ENCODE measurements around the gene SESN3.

Gene SESN3

GRCh38 chr11:95149651-95150364 lies 81.2 kb downstream of the SESN3 start:
- Histone ChIP-seq H2AFZ (ENCODE audit: low read length) (no peak overlapping the region), H3K27ac (ENCODE audit: low read depth, low read length, poor library complexity, severe bottlenecking) (no peak overlapping the region), H3F3A (ENCODE audit: insufficient read depth, low read length) (no peaks in the 10 kb centered on the region), H3K9me3 (ENCODE audit: low read length) (no peaks in the 10 kb centered on the region), H3K4me3 (ENCODE audit: low read depth, low read length, poor library complexity, severe bottlenecking) (no peak overlapping the region), H3K4me2 (ENCODE audit: low read length) (no peak overlapping the region), H4K20me1 (ENCODE audit: insufficient read depth, low read length) (no peaks in the 10 kb centered on the region), H3K4me1 (ENCODE audit: insufficient read depth, low read length, severe bottlenecking) (peaks cover 28% of the 10 kb centered on the region), H3K36me3 (ENCODE audit: insufficient read depth, low read length) (no peaks in the 10 kb centered on the region), H3K9ac (ENCODE audit: low read length) (no peak overlapping the region), H3K27me3 (ENCODE audit: insufficient read depth, low read length) (no peaks in the 10 kb centered on the region; the same call in 1 of the 2 replicates), H3K79me2 (ENCODE audit: insufficient read depth, low read length) (no peaks in the 10 kb centered on the region), H3K9me2 (ENCODE audit: low read depth, low read length) (no peaks in the 10 kb centered on the region)
- no peak for TF ChIP-seq EZH2 (IDR thresholded peaks at IDR 0.05; ENCODE audit: borderline replicate concordance, low read length)

- H3K27ac ChIP-seq (ENCODE audit: low read depth, low read length, poor library complexity, severe bottlenecking): no peak overlapping the region
- H3K27me3 ChIP-seq (ENCODE audit: insufficient read depth, low read length): no peaks in the 10 kb centered on the region; the same call in 1 of the 2 replicates
- H3K9me3 ChIP-seq (ENCODE audit: low read length): no peaks in the 10 kb centered on the region
- no peak overlapping the region for H2AFZ ChIP-seq (ENCODE audit: low read length)
- no peaks in the 10 kb centered on the region for H3K36me3 ChIP-seq (ENCODE audit: insufficient read depth, low read length)
- H3F3A ChIP-seq (ENCODE audit: insufficient read depth, low read length): no peaks in the 10 kb centered on the region
- H4K20me1 ChIP-seq (ENCODE audit: insufficient read depth, low read length): no peaks in the 10 kb centered on the region
- no peak overlapping the region for H3K4me2 ChIP-seq (ENCODE audit: low read length)
- TF ChIP-seq CTCF (IDR thresholded peaks at IDR 0.05; ENCODE audit: low read length): no peak
- no peak for TF ChIP-seq EZH2 (IDR thresholded peaks at IDR 0.05; ENCODE audit: borderline replicate concordance, low read length)
- no peaks in the 10 kb centered on the region for H3K9me2 ChIP-seq (ENCODE audit: low read depth, low read length)
- H3K79me2 ChIP-seq (ENCODE audit: insufficient read depth, low read length): no peaks in the 10 kb centered on the region
- H3K9ac ChIP-seq (ENCODE audit: low read length): no peak overlapping the region
- no peak overlapping the region for H3K4me3 ChIP-seq (ENCODE audit: low read depth, low read length, poor library complexity, severe bottlenecking)
- H3K4me1 ChIP-seq (ENCODE audit: insufficient read depth, low read length, severe bottlenecking): peaks cover 23% of the 10 kb centered on the region
Measured at GRCh38 chr11:95148938-95149337, 82.1 kb downstream of the SESN3 start.

GRCh38 chr11:95148406-95148805 lies 82.6 kb downstream of the SESN3 start:
- no peaks in the 10 kb centered on the region for H4K20me1 ChIP-seq (ENCODE audit: insufficient read depth, low read length)
- H3K4me3 ChIP-seq (ENCODE audit: low read depth, low read length, poor library complexity, severe bottlenecking): no peak overlapping the region
- no peak overlapping the region for H3K4me2 ChIP-seq (ENCODE audit: low read length)
- no peaks in the 10 kb centered on the region for H3K36me3 ChIP-seq (ENCODE audit: insufficient read depth, low read length)
- H3K9me3 ChIP-seq (ENCODE audit: low read length): no peaks in the 10 kb centered on the region
- H3K9ac ChIP-seq (ENCODE audit: low read length): no peak overlapping the region
- peaks cover 18% of the 10 kb centered on the region for H3K4me1 ChIP-seq (ENCODE audit: insufficient read depth, low read length, severe bottlenecking)
- H3K27me3 ChIP-seq (ENCODE audit: insufficient read depth, low read length): no peaks in the 10 kb centered on the region; the same call in 1 of the 2 replicates
- H3K27ac ChIP-seq (ENCODE audit: low read depth, low read length, poor library complexity, severe bottlenecking): no peak overlapping the region
- H2AFZ ChIP-seq (ENCODE audit: low read length): no peak overlapping the region
- TF ChIP-seq CTCF (IDR thresholded peaks at IDR 0.05; ENCODE audit: low read length): no peak
- TF ChIP-seq EZH2 (IDR thresholded peaks at IDR 0.05; ENCODE audit: borderline replicate concordance, low read length): no peak
- no peaks in the 10 kb centered on the region for H3F3A ChIP-seq (ENCODE audit: insufficient read depth, low read length)
- no peaks in the 10 kb centered on the region for H3K9me2 ChIP-seq (ENCODE audit: low read depth, low read length)
- no peaks in the 10 kb centered on the region for H3K79me2 ChIP-seq (ENCODE audit: insufficient read depth, low read length)
